Measurements from ENCODE around the gene DDX49. TPM values are rescaled to one million over a fixed set of nuclear protein-coding genes. Genes with fewer than 3 reads are reported as not detected.

Gene DDX49
- total and polyA plus RNA-seq, 2 experiments from 2014 or later: 48.5 to 57.6 TPM

GRCh38 chr19:18894254-18895037 lies 25.1 kb upstream of the DDX49 start:
- peak in 1 of 2 donors; percentile 67 for DNase-seq (ENCODE audit: low read depth in 1 of 2, low spot score in 1 of 2)

GRCh38 chr19:18895038-18895823 lies 24.3 kb upstream of the DDX49 start:
- peak; percentile 35 for TF ChIP-seq CTCF (IDR thresholded peaks at IDR 0.05; ENCODE audit: low read depth, low read length)
- peak; percentile 24 to 91 for DNase-seq (ENCODE audit: low read depth in 1 of 2, low spot score in 1 of 2)
- Histone ChIP-seq H3K4me1 (ENCODE audit: low read depth) (no peaks in the 10 kb centered on the region), H3K27me3 (no peaks in the 10 kb centered on the region), H3K9me3 (ENCODE audit: low read depth) (no peaks in the 10 kb centered on the region), H3K36me3 (no peaks in the 10 kb centered on the region), H3K27ac (no peak overlapping the region), H3K4me3 (peak overlapping the region; percentile 84)

More at GRCh38 chr19:18894254-18895037, 25.1 kb upstream of the DDX49 start:
- TF ChIP-seq CTCF (IDR thresholded peaks at IDR 0.05; ENCODE audit: low read depth, low read length): no peak
- Histone ChIP-seq H3K4me3 (peak overlapping the region; percentile 84), H3K9me3 (ENCODE audit: low read depth) (no peaks in the 10 kb centered on the region), H3K4me1 (ENCODE audit: low read depth) (no peaks in the 10 kb centered on the region), H3K27ac (no peak overlapping the region), H3K27me3 (no peaks in the 10 kb centered on the region), H3K36me3 (no peaks in the 10 kb centered on the region)

GRCh38 chr19:18895824-18896341 lies 23.6 kb upstream of the DDX49 start, which contains the start of gene CERS1:
TSS of gene CERS1 (minus strand) at chr19:18896158. CDS start at chr19:18896072, 86 bp downstream.
- H3K9me3 ChIP-seq (ENCODE audit: low read depth): no peaks in the 10 kb centered on the region
- H3K27me3 ChIP-seq: no peaks in the 10 kb centered on the region
- peak in 1 of 2 donors; percentile 80 for DNase-seq (ENCODE audit: low read depth in 1 of 2, low spot score in 1 of 2)
- no peaks in the 10 kb centered on the region for H3K4me1 ChIP-seq (ENCODE audit: low read depth)
- TF ChIP-seq CTCF (IDR thresholded peaks at IDR 0.05; ENCODE audit: low read depth, low read length): no peak
- peak within 1 kb of the TSS; percentile 84 for H3K4me3 ChIP-seq
- no peaks in the 10 kb centered on the region for H3K36me3 ChIP-seq
- no peak within 1 kb of the TSS for H3K27ac ChIP-seq

GRCh38 chr19:18896421-18896841 lies 23.1 kb upstream of the DDX49 start:
- Histone ChIP-seq H3K4me1 (ENCODE audit: low read depth) (no peaks in the 10 kb centered on the region), H3K36me3 (no peaks in the 10 kb centered on the region), H3K4me3 (peak overlapping the region; percentile 43), H3K27ac (no peak overlapping the region), H3K27me3 (no peaks in the 10 kb centered on the region), H3K9me3 (ENCODE audit: low read depth) (no peaks in the 10 kb centered on the region)
- TF ChIP-seq CTCF (IDR thresholded peaks at IDR 0.05; ENCODE audit: low read depth, low read length): no peak
- DNase-seq (ENCODE audit: low read depth in 1 of 2, low spot score in 1 of 2): peak in 1 of 2 donors; percentile 22
